NCI-H526 treated with DMSO at 0.1 percent for 48 hours (cell line): ENCODE data around the gene CAMKMT.
A peak's percentile ranks its signal among the peaks of the same experiment; 100 is the strongest.

Source experiments
- DNase-seq: peaks from one replicate; lab custom pipeline; 2025; lab: John Stamatoyannopoulos, UW

CAMKMT gene

DNA sequence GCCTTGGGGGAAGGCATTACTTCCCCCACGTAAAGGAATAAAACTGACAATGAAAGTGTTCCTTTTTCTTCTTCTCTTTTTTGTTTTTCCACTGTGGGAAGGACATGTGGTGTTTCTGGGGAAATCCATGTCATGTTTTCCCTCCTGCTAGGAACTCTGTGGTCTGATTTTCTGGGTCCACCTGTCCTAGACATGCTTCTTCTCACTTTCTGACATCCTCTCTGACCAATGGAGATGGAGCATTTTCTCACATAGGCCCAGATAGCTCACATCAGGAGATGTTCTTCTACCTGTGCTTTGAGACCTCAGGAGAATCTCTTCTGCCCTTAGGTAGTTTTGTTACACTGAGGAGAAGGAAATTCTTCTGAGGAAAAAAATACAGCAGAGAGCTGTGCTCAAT lies 327.8 kb downstream of the CAMKMT start:
- no peak for DNase-seq

DNA sequence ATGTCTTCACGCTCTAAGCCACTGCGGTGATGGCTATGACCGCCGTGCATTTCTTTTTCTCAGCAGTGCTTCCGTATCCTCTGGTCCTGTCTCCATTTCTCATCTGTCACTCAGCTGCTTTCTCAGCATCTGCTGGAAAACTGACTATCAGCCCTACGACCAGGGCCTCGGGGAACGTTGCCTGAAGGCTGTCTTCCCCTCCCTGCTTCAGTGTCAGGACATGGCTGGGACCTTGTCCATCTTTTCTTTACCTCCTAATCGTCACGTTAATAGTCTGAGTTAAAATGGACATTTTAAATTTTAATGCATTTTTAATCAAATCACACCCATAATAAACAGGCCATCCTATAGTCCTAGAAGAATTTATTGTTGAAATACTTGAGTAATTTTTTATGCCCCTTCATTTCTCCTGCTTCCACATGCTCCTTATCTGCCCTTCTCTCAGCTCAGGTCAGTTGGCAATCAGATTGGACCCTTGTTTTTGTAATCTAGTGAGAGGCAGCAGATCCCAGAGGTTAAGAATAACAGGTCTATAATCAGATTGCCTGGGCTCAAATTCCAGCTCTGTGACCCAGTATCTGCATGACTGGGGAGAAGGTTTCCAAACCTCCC lies 329.5 kb downstream of the CAMKMT start:
- DNase-seq, result no peak

DNA sequence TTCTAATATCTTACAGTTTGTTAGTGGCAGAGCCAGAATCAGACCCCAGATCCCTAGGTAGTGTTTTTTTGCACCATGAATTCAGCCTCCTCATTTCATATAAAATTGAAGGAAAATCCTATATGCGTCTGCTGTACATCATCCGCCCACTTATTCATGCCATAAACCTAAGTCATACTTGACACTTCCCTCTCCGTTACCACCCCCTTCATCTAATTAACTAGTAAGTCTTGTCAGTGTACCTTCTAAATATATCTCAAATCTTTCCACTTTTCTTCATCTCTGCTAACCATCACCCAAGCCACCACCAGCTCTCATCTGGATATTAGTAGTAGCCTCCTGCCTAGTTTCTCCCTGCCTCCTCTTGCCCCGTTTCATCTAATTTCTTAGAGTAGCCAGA lies 331.1 kb downstream of the CAMKMT start:
- DNase-seq, result no peak

DNA sequence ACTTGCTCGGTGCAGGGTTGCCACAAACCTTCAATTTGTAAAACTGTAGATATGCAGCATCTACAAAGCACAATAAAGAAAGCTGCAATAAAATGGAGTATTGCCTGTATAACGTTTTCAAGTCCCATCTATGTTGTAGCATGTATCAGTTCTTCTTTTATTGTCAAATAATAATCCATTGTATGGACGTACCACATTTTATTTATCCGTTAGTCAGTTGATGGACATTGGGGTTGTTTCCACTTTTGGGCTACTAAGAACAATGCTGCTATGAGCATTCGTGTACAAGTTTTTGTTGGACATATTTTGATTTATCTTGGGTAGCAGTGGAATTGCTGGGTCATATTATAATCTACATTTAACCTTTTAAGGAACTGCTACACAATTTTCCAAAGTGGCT lies 339.1 kb downstream of the CAMKMT start:
- DNase-seq, result no peak

DNA sequence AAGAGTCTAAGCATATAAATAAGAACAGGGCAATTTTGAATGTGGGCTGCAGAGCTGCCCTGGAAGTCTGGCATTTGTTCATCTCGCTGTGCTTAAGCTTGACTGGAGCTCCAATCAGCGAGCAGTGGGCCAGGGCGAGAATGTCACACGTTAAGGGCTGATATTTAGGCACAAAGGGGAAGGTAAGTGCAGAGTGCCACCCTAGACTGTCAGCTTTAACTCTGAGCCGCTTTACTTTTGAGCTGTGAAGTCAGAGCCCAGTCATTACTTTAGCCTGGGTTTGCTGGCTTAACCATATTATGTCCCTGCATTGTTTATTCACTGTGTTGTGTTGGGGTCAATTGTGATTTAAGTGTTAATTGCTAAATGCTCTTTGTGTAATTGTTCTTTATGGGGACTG lies 343.6 kb downstream of the CAMKMT start:
- DNase-seq, result no peak

DNA sequence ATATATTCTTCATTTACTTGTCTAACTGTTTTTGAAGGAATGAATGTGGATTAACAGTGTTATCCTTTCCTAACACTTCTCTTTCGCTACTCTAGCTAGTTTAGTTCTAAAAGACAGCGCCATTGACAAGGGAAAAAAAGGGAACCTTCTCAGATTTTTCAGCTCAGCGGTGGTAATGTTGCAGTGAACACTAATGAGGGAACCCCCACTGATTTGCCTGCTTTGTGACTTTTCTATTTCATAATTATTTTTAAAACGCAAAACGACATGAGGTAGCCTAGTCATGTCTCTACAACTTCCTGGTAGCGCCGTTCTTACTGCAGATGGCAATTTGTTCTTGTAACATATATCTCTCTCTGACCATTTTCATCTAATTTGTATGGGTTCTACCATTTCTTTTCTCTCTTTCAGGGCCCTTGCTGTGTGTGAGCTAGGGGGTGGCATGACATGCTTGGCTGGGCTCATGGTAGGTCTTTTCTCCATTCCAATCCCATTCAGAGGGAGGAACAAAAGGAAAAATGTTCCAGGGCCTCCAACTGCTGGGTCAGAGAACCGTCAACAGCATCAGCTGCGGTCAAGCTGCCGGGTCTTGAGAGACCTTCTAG lies 344.2 kb downstream of the CAMKMT start:
- no peak for DNase-seq

DNA sequence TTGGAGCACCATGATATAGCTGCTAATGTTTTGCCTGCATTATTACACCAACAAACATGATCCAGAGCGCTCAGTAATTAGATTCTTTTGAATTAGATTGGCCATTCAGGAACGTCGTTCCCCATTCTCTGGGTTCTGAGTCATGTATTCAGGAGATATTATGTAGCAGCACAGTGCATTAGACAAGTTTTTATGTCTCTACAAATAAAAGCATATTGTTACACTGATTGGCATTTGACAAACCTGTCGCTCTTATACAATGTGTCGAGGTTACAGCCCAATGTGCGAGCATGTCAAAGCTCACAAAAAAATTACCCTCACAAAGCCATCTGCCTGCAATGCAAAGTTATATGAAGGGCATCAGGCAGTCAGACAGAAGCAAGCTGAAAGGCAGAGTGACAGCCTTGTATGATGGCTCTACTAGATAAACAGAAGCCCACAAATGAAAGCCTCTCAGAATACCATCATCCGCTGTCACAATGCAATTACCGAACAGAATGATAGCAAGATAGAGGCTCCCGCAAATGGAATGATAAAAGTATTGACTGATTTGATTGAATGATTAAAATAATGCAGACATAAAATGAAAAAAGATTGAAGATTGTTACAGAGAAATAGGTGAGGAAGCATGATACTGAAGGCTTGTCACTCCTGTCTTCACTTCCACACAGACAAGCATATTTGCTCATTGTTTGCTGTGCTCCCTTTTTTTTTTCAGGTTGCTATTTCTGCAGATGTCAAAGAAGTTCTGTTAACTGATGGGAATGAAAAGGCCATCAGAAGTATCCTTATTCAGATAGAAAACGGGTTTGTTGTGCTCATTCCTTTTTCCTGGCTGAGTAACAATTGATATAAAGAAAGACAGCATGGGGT lies 345.2 kb downstream of the CAMKMT start:
- DNase-seq, result no peak

DNA sequence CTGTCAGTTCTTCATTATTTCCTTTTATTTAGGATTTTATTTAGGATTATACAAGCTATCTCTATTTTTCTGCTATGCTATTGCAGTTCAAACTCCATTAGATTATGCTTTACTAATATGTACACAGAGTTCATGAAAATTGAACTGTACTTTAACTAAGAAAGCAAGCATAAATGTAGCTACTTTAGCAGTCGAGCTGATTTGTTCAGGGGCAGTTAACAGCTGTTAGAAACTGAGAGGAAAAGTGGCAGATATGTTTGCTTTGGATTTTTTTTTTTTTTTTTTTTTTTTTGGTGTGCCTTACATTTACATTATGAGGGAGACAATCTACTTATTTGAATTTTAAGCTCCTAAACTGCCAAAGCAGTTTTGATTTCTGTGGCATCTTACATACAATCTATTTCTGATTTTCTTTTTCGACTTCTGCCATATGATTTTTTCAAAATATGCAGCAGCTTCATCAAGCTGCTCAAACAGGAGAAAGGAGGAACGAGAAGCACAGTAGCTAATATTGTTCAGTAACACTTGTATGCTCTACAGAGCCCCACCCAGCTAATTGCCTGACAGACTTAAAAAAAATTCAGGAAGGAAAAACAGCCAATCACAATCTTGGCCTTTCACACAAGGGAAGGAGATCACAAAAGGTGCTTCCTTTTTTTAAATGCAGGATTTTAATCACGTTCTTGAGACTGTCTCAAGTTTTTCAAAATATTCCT lies 346.4 kb downstream of the CAMKMT start:
- no peak for DNase-seq

DNA sequence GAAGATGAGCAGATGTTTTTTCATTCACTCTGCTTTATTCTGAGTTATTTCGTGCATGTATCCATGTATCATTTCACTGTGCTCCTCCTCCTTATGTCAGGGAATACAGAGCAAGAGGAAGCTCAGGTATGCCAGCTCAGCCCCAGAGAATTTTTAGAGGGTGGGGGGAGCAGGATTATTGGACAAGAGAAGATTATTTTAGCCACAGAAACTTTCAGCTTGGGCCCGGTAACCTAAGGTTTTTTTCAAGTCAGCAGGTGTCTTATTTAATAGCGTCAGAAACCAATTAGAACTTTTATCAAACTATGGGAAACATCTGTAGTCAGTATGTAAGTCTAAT lies 346.9 kb downstream of the CAMKMT start:
- DNase-seq, result no peak

DNA sequence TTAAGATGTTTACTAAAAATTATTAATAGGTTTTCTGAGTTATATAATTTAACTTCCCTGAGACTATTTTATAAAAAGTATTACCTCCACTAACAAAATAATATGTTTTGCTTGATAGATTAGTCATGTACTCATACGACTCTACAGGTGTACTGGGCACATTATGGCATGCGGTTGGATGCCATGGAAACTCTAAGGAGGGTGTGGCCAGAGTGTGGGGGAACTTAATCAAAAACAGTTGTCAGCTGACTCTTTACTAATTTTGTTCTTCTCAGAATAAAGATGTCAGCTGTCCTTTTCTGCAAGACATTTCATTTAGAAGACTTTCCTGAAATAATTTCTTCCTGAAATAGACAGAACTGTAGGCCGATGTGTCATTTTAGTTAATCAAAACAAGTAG lies 351.4 kb downstream of the CAMKMT start:
- peak; percentile 58 for DNase-seq

DNA sequence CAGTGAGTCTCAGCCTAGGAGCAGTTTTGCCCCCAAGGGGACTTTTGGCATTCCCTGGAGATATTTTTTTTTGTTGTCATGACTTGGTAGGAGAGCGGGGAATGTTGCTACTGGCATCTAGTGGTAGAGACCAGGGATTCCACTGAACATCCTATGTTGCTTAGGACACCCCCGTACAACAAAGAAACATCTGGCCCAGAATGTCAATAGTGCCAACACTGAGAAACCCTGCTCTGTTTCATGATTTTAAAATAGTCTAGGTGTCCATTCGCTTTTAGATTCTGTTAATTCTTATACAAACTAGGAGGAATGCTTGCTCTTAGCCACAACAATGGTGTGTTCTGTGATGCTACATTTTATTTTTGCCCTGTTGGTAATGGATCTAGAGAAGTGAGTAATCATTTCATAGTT lies 353.9 kb downstream of the CAMKMT start:
- no peak for DNase-seq

DNA sequence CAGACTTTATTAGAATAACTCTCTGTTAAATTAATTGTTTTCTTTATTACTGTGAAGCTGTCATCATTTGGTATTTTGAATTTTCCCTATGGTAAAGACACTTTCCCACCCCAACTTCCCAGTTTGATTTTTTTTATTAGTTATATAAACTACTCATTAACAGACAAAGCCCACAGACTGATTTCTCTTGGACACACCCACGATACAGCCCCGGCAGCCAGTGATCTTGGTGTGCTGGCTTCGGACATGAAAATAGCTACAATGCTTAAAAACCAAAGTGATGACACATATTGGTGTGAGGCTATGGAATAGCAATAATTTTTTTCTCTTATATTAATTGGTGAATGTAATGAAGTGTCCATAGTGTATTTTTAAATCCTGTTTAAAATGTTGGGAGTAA lies 354.4 kb downstream of the CAMKMT start:
- DNase-seq, result no peak

DNA sequence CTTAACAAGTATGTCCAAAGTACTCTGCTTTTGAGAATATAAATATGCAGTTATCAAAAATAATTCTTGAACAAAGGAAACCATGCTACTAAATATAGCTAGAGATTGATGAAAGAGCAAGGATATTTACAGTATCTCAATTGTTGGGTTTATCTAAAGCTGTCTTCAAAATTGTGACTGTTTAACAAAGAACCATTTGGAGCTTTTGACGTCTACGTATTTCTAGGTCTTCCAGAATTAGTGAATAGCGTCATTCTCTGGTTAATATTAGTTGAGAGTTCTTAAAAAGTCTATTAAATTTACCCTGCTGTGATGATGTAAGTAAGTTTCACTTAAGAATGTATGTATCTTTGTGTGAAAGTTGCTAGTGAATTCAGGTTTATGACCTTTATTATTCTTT lies 356.7 kb downstream of the CAMKMT start:
- DNase-seq, result no peak

DNA sequence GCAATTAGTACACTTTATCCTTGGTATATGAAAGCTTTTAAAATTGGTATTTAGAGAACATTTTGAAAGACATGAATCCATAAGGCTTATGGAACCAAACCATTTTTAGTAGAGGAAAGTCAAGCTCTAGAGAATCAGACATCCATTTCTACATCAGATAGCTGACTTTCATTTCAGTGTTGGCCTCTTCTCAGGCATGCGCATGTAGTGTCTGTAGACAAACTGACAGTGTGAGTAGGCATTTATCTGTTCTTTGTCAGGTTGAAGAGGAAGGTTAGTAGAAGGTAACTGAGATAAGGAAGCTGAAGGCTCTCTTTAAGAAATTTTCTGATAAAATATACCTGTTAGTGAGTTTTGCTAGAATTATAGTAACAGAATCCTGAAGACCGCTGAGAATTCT lies 357.8 kb downstream of the CAMKMT start:
- no peak for DNase-seq

DNA sequence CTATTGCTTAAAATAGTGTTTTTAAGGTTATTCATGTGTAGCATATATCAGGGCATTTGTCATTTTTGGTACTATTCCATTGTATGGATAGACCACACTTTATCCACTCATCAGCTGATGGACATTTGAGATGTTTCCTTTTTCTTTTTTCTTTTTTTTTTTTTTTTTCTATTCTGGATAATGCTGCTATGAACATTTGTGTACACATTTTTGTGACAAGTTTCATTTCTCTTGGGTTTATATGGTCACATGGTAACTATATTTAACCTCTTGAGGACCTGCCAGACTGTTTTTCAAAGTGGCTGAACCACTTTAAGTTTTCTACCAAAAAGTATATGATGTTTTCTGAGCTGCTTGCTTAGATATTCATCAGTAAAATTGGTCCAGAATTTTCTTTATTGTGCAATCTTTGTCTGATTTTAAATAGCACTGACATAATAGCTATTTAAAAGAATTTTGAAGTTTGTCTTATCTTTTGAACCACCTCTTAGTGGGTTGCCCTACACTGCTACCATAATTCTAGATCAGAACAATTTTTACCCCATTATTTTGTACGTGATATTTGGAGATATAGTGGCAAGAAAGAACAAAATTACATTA lies 360.4 kb downstream of the CAMKMT start:
- no peak for DNase-seq

DNA sequence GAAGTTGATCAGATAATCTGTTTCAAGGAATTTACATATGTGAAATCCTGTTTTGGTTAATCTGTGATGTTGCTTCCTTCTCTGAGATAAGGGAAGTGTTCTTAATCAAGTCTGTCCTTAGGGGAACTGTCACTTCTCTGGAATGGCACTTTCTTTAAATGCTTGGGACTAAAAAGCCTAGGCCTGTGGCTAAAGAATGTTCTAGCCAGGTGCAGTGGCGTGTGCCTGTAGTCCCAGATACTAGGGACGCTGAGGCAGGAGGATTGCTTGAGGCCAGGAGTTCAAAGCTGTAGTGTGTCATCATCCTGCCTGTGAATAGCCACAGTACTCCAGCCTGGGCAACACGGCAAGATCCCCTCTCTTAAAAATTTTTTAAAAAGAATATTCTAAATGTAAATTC lies 362.2 kb downstream of the CAMKMT start:
- no peak for DNase-seq

DNA sequence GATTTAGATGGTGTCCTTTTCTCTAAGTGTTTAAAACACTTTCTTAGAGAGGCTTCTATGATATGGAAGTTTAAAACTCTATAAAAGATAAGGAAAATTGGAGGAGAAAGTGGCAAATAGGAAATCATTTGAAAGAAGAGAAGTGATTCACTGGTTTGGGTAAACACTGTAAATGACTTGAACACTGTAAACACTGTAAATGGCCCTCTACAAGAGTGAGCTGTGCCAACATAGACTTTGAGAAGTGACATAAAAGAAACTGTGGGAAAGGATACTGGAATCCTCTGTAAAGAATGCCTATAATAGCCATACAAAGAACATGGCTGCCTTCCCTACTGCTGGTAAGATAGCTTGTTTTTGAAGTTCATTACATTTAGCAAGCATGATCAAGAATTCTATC lies 368.8 kb downstream of the CAMKMT start:
- DNase-seq, result no peak

DNA sequence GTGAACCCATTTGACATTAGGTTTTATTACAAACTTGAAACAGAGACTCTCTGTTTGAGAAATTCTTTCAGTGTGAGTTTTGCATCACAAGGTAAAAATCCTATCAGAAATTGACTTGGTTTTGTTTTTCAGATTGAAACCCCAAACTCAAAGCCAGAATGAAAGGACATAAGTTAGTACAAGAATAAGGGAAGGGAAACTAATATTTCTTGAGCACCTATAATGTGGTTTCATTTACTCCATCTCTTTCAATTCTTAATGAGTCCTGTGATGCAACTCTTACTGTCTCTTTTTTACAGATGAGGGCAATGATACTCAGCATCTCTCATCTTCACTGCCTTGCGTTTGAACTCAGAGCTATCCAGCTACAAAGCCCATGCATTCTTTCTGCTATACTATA lies 369.8 kb downstream of the CAMKMT start:
- DNase-seq, result no peak

DNA sequence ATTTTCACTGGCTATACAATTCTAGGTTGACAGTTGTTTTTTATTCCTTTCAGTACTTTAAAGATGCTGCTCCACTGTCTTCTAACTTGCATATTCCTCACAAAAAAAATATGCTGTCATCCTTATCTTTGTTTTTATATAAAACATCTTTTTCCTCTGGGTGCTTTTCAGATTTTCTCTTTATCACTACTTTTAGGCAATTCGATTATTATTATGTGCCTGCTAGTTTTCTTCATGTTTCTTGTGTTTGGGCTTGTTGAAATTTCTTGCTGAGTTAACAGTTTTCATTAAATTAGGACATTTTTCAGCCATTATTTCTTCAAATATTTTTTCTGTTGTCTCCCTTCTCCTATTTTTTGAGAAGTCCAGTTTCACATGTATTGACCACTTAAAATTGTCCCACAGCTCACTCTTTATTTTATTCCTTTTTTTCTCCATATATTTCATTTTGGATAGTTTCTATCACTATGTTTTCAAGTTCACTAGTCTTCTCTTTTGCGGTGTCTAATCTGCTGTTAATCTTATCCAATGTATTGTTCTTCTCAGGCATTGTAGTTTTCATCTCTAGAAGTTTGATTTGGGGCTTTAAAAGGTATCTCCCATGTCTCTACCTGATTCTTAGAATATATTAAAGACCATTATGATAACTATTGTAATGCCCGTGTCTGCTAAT lies 374.7 kb downstream of the CAMKMT start:
- DNase-seq, result no peak

DNA sequence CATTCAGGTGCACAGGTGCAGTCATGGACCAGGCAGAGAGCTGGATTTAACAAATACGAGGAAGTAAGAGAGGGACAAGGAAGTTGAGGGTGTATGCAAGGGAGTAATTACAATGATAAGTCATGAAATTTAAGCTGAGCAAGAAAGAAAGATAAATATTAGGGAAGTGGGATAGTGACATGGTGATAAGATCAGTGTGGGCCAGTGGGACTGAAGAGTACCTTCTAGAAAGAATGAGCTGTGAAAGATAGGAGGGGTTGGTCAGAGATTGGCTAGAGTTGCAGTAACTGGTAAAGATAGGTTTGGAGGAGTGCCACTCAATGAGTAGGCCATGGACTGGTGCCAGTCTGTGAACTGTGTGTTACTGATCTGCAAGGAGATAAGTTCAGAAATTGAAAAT lies 378.9 kb downstream of the CAMKMT start:
- DNase-seq, result no peak

DNA sequence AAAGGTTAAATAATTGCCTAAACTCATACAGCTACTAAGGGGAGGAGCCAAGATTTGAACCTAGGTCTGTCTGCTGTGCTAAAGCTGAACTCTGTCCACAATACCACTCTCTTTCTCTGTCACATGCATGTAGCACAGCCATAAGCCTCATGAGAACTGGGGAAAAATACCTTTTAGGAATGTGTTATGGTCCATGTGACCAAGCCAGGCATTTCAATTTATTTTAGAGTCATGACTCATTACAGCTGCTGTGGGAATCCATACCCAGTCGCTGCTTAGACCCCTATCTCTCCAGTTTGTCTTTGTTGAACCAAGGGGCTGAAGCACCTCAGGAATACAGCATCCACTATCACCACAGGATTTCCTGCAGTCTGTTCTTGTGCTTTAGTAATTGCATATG lies 379.8 kb downstream of the CAMKMT start:
- DNase-seq, result no peak

DNA sequence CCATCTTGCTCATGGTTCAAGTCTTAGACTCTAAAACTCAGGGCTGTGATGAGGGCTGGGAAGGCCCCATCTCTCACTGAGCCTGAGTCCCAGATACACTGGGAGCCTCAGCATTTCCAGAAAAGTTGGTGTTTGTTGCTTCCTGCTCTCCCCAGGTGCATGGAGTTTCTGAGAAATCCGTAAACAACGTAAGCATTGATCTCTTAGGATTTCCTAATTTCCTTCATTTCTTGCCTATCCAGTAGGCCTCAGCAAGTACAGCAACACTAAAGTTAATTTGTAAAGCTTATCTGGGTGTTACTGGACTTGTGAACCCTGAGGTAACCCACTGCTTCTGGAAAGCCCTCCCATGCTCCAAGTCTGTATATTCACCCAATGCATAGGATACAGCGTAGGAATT lies 380.3 kb downstream of the CAMKMT start:
- no peak for DNase-seq
